Measurements from ENCODE around the gene AHDC1.
"Not testable (repeated sequence)": the region's sequence is repeated elsewhere in the genome, so short reads cannot be mapped to it uniquely, and the experiment has no call there.

Gene AHDC1

DNA sequence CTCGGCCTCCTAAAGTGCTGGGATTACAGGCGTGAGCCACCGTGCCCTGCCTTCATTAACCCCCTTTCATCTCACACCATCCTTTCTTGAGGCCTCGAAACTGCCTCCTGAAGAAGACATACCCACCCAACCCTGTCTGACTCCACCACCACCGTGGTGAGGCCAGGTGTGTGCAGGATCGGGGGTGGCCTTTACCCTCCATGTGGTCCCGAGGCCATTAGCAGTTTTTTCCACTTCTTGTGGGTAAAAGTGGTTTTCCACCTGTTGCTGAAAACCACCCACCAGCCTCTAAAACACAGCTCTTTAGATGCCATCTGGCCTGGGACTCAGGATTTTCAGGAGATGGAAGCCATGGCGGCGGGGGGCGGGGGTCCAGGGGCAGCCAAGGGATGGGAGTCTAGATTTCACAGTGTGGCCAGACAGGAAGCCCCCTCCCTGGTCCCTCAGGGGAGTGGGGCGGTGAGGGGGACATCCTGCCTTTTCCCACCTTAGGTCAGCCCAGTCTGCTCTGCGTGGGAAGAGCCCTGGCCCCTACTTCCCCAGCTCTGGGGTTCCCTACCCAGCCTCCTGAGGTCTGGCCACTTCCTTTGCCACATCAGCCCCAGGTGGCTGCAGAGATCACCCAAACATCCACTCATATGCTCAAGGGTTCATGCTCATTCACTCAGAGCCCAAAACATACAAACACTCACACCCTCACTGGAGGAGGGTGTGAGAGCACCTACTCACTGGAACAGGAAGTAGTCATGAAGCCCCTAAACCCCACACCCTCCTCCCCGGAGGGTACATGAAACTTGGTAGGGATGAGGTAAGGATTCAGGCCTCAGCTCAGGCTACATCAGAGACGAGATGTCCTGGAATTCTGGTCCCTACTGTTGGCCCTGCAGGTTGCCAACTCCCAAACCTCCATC, 28.7 kb upstream of the AHDC1 start:
- no peak overlapping the region for H3K4me3 ChIP-seq (ENCODE audit: extremely low read depth, insufficient read depth, low read length, poor library complexity, severe bottlenecking)

DNA sequence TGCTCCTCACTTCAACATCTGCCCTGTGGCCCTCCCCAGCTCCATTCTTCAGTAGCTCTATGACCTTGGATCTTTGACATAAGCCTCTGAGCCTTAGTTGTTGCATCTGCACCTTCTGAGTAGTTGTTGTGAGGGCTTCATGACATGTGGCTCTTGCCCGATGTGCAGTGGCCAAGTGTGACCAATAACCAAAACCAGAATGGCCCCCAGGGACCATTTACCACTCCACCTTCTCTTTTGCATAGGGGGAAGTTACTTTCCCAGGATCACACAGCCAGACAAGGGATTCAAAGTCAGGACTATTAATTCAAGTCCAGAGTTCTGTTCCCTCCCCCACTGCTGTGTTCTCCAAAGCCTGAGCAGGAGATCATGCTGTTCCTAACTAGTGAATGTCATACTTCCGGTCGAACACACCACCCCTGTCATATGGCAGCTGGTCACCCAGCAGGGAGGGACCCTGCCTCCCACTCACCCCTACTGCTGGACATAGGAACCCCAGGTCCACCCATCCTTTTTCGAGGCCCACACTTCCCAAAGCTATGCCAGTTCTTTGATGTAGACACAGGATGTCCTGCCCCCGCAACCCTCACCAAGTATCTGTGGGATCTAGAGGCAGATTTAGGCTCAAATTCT, 27.0 kb upstream of the AHDC1 start:
- WGBS, 2 experiments (ENCODE audit: insufficient coverage in 2 of 2), result 69 to 80% methylated on average over 4 of the region's 5 CpGs
- Histone ChIP-seq H3K27ac (ENCODE audit: low read depth, low read length, severe bottlenecking) (no peak overlapping the region), H3K4me3 (ENCODE audit: extremely low read depth, insufficient read depth, low read length, poor library complexity, severe bottlenecking) (no peak overlapping the region), H3K4me1 (ENCODE audit: control insufficient read depth, insufficient read depth, low read length, poor library complexity, severe bottlenecking) (peaks cover 4% of the 10 kb centered on the region), H3K36me3 (ENCODE audit: control insufficient read depth, insufficient read depth, low read length) (no peaks in the 10 kb centered on the region), H3K9me3 (ENCODE audit: control insufficient read depth, low read length) (no peaks in the 10 kb centered on the region)

More for the DNA sequence above, 28.7 kb upstream of the AHDC1 start:
- no peaks in the 10 kb centered on the region for H3K36me3 ChIP-seq (ENCODE audit: control insufficient read depth, insufficient read depth, low read length)
- WGBS, 2 experiments (ENCODE audit: insufficient coverage in 2 of 2), result 90% methylated on average over 4 to 10 of the region's 14 CpGs
- H3K9me3 ChIP-seq (ENCODE audit: control insufficient read depth, low read length), result no peaks in the 10 kb centered on the region
- peaks cover 4% of the 10 kb centered on the region for H3K4me1 ChIP-seq (ENCODE audit: control insufficient read depth, insufficient read depth, low read length, poor library complexity, severe bottlenecking)
- no peak overlapping the region for H3K27ac ChIP-seq (ENCODE audit: low read depth, low read length, severe bottlenecking)

DNA sequence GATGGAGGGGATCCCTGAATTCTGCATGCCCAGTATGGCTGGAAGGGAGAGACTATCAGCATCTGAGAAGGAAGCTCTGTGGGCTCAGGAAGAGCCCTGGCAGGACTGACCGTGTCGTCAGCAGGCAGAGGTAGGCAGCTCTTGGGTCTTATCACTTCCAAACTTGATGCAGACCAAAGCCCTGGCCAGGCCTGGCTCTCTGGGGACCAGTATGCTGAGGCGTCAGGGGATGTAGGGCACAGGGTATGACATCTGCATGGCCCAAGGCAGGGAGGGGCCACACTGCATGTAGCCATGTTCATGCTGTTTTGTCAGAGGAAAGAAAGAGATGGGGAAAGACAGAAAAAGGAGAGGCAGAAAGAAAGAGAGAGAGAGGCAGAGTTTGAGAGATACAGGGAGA, 24.8 kb upstream of the AHDC1 start:
- Histone ChIP-seq H3K4me1 (ENCODE audit: control insufficient read depth, insufficient read depth, low read length, poor library complexity, severe bottlenecking) (peaks cover 5% of the 10 kb centered on the region), H3K4me3 (ENCODE audit: extremely low read depth, insufficient read depth, low read length, poor library complexity, severe bottlenecking) (no peak overlapping the region), H3K36me3 (ENCODE audit: control insufficient read depth, insufficient read depth, low read length) (no peaks in the 10 kb centered on the region), H3K9me3 (ENCODE audit: control insufficient read depth, low read length) (no peaks in the 10 kb centered on the region), H3K27ac (ENCODE audit: low read depth, low read length, severe bottlenecking) (no peak overlapping the region)
- WGBS, 2 experiments (ENCODE audit: insufficient coverage in 2 of 2), result 52 to 63% methylated on average over 3 of the region's 3 CpGs

DNA sequence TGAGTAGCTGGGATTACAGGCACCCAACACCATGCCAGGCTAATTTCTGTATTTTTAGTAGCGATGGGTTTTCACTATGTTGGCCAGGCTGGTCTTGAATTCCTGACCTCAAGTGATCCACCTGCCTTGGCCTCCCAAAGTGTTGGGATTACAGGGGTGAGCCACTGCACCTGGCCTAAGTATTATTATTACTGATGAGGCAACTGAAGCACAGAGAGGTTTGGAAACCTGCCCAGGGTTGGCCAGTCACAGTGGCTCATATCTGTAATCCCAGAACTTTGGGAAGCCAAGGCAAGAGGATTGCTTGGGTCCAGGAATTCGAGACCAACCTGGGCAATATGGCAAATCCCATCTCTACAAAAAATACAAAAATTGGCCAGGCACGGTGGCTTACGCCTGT, 23.8 kb upstream of the AHDC1 start:
- 83 to 100% methylated on average over 2 of the region's 4 CpGs for WGBS, 2 experiments (ENCODE audit: insufficient coverage in 2 of 2)
- H3K4me1 ChIP-seq (ENCODE audit: control insufficient read depth, insufficient read depth, low read length, poor library complexity, severe bottlenecking); H3K27ac ChIP-seq (ENCODE audit: low read depth, low read length, severe bottlenecking); H3K9me3 ChIP-seq (ENCODE audit: control insufficient read depth, low read length); H3K4me3 ChIP-seq (ENCODE audit: extremely low read depth, insufficient read depth, low read length, poor library complexity, severe bottlenecking); H3K36me3 ChIP-seq (ENCODE audit: control insufficient read depth, insufficient read depth, low read length): not testable (repeated sequence)

DNA sequence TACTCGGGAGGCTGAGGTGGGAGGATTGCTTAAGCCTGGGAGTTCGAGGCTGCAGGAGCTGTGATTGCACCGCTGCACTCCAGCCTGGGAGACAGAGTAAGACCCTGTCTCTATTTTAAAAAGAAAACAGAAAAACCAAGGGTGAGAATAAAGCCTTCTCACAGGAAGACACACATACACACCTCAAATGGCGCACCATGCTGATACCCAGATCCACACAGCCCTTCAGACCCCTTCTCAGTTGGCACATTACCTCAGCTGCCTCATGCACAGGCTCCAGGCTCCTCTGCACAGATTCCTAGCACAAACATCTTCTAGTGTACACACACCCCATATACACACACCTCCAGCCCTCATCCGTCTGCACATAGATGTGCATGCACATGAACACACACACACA, 23.1 kb upstream of the AHDC1 start:
- 90 to 94% methylated on average over 4 to 5 of the region's 5 CpGs for WGBS, 2 experiments (ENCODE audit: insufficient coverage in 2 of 2)
- peaks cover 5% of the 10 kb centered on the region for H3K4me1 ChIP-seq (ENCODE audit: control insufficient read depth, insufficient read depth, low read length, poor library complexity, severe bottlenecking)
- H3K36me3 ChIP-seq (ENCODE audit: control insufficient read depth, insufficient read depth, low read length), result no peaks in the 10 kb centered on the region
- no peak overlapping the region for H3K4me3 ChIP-seq (ENCODE audit: extremely low read depth, insufficient read depth, low read length, poor library complexity, severe bottlenecking)
- H3K9me3 ChIP-seq (ENCODE audit: control insufficient read depth, low read length), result no peaks in the 10 kb centered on the region
- no peak overlapping the region for H3K27ac ChIP-seq (ENCODE audit: low read depth, low read length, severe bottlenecking)

DNA sequence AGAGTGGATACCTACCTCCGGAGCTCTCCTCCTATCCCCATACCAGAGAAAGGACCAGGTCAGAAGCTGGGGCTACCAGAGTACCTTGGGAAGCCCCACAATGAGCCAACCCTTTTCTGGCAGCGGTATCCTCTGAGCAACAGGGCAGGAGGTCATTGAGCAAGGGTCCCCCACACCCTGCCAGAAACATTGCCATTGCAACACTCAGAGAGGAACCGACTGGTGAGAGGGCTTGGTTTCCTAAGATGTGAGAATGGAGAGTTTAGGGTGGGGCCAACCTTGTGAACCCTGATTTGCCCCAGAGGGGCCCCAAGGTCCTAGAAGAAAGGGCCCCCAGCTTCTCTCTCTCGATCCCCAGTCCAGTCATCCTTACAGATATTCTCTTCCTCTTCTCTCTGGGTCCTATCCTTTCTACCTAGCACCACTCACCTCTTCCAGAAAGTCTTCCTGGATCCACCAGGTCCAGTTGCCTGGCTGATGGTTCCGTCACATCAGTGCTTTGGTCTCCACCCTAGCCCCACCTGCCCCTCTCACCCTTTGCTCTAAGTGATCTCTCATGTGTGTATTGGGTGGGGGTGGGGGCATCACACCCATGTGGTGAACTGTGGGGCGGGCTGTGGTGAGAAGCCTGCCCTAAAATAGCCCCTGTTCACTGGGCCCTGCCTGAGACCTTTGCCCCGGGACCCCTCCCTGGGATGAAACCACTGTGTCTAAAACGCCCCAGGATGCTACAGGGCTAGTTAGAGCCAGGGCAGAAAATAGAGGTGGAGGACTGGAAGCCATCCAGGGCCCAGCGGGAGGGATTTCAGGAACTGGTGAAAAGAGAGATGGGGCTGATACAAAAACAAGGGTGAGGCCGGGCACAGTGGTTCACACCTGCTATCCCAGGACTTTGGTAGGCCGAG, 22.3 kb upstream of the AHDC1 start:
- Histone ChIP-seq H3K9me3 (ENCODE audit: control insufficient read depth, low read length) (no peaks in the 10 kb centered on the region), H3K4me3 (ENCODE audit: extremely low read depth, insufficient read depth, low read length, poor library complexity, severe bottlenecking) (no peak overlapping the region), H3K36me3 (ENCODE audit: control insufficient read depth, insufficient read depth, low read length) (no peaks in the 10 kb centered on the region), H3K4me1 (ENCODE audit: control insufficient read depth, insufficient read depth, low read length, poor library complexity, severe bottlenecking) (peaks cover 5% of the 10 kb centered on the region), H3K27ac (ENCODE audit: low read depth, low read length, severe bottlenecking) (no peak overlapping the region)
- WGBS, 2 experiments (ENCODE audit: insufficient coverage in 2 of 2), result 91 to 98% methylated on average over 8 to 9 of the region's 11 CpGs

DNA sequence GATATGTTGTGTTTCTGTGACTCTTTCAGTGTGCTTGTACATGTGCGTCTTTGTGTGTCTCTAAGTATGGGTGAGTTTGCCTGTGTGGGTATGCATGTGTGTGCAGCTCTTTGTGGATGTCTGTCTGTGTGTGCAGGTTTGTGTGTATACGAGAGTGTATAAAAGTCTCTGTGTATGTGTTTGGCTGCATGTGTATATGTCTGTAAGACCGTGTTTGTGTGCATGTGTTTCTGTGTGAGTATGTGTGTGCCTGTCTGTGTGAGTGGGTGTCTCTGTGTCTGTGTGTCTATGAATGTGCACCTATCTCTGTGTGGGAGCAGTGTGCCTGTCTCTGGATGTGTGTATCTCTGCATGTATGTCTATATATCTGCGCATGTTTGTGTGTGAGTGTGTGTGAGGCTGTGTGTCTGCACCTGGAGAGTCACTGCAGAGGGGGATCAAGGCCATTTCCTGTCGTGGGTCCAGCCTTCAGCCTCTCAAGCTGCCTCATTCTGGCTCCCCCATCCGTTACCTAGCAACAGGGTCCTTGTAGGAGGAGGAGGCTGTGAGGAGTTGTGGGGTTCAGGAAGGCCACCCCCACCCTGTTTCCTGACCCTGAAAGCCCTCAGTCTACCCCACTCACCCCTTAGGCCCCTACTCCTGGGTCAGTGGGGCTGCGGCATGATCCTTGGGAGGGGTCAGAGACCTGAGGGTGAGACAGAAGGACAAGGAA, 20.7 kb upstream of the AHDC1 start:
- Histone ChIP-seq H3K27ac (ENCODE audit: low read depth, low read length, severe bottlenecking) (no peak overlapping the region), H3K4me3 (ENCODE audit: extremely low read depth, insufficient read depth, low read length, poor library complexity, severe bottlenecking) (no peak overlapping the region)

DNA sequence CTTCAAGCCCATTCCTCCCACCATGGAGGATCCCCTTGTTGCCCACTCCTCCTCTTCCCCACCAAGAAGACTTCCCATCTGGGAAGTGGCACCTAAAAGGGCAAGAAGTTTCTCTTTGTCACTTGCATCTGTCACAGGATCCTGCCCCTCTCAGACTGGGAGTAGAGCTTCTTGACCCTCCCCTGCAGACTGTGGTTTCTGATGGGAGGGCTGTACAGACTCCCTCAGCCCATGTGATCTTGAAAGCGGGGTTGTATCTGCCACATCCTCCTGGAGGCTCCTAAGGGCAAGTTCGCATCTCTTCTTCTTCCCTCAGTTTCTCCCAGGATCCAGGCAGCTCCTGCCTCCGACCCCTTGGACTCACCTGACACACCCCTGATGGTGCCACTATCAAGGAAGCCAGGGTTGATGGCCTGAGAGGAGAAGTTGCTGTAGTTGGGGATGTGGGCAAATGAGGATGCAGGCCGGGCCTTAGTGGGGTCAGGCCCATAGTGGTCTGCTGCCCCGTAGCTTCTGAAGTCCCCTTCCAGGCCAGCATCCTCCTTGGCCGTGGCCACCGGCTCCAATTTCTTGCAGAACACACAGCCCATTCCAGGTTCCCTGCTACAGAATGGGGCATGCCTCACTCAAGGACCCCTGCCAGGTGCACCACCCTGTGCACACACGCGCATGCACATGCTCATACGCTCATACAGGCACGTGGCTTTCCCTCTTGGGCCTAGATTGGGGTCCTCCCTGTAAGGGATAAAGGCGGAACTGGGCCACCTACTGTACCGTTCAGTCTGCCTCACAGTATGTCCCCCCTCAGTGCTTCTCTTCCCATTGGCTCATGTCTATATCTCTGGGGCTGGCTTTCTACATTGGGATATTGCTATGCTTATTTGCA, 19.6 kb upstream of the AHDC1 start:
- Histone ChIP-seq H3K9me3 (ENCODE audit: control insufficient read depth, low read length) (no peaks in the 10 kb centered on the region), H3K36me3 (ENCODE audit: control insufficient read depth, insufficient read depth, low read length) (no peaks in the 10 kb centered on the region), H3K4me1 (ENCODE audit: control insufficient read depth, insufficient read depth, low read length, poor library complexity, severe bottlenecking) (peaks cover 5% of the 10 kb centered on the region), H3K27ac (ENCODE audit: low read depth, low read length, severe bottlenecking) (no peak overlapping the region), H3K4me3 (ENCODE audit: extremely low read depth, insufficient read depth, low read length, poor library complexity, severe bottlenecking) (no peak overlapping the region)
- WGBS, 2 experiments (ENCODE audit: insufficient coverage in 2 of 2), result 88 to 95% methylated on average over 10 to 12 of the region's 13 CpGs

More for the DNA sequence above, 20.7 kb upstream of the AHDC1 start:
- Histone ChIP-seq H3K4me1 (ENCODE audit: control insufficient read depth, insufficient read depth, low read length, poor library complexity, severe bottlenecking) (peaks cover 5% of the 10 kb centered on the region), H3K9me3 (ENCODE audit: control insufficient read depth, low read length) (no peaks in the 10 kb centered on the region), H3K36me3 (ENCODE audit: control insufficient read depth, insufficient read depth, low read length) (no peaks in the 10 kb centered on the region)
- WGBS, 2 experiments (ENCODE audit: insufficient coverage in 2 of 2), result 56 to 62% methylated on average over 4 to 5 of the region's 7 CpGs

DNA sequence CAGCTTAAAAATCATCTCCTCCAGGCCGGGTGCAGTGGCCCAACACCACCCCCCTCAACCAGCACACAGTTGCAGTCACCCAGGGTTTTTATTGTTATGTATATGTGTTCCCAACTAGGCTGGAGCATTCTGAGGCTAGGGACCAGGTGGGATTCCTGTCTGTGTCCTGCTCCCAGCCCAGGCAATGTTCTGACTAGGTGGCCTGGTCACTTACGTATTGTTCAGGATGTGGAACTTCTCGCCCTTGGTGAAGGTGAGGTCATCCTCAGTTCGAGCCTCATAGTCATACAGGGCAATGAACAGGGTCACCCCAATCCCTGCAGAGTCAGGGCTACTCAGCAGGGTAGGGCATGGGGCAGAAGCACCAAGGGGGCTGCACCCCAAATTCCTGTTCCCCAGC, 18.9 kb upstream of the AHDC1 start:
- 65 to 83% methylated on average over 2 to 3 of the region's 4 CpGs for WGBS, 2 experiments (ENCODE audit: insufficient coverage in 2 of 2)
- H3K27ac ChIP-seq (ENCODE audit: low read depth, low read length, severe bottlenecking), result no peak overlapping the region
- no peaks in the 10 kb centered on the region for H3K36me3 ChIP-seq (ENCODE audit: control insufficient read depth, insufficient read depth, low read length)
- no peak overlapping the region for H3K4me3 ChIP-seq (ENCODE audit: extremely low read depth, insufficient read depth, low read length, poor library complexity, severe bottlenecking)
- H3K4me1 ChIP-seq (ENCODE audit: control insufficient read depth, insufficient read depth, low read length, poor library complexity, severe bottlenecking), result peaks cover 5% of the 10 kb centered on the region
- H3K9me3 ChIP-seq (ENCODE audit: control insufficient read depth, low read length), result no peaks in the 10 kb centered on the region
